HG03097 (cell line): ENCODE data around the gene ORAI2.
"Not testable (repeated sequence)": the region's sequence is repeated elsewhere in the genome, so short reads cannot be mapped to it uniquely, and the experiment has no call there.

ENCODE experiments used
- ATAC-seq: cut with Tn5 transposase; IDR thresholded peaks from one replicate; pipeline ENCODE4 v1.9.1; 2021; ENCODE audit not compliant: unreplicated experiment, low FRiP score

The ORAI2 gene

DNA sequence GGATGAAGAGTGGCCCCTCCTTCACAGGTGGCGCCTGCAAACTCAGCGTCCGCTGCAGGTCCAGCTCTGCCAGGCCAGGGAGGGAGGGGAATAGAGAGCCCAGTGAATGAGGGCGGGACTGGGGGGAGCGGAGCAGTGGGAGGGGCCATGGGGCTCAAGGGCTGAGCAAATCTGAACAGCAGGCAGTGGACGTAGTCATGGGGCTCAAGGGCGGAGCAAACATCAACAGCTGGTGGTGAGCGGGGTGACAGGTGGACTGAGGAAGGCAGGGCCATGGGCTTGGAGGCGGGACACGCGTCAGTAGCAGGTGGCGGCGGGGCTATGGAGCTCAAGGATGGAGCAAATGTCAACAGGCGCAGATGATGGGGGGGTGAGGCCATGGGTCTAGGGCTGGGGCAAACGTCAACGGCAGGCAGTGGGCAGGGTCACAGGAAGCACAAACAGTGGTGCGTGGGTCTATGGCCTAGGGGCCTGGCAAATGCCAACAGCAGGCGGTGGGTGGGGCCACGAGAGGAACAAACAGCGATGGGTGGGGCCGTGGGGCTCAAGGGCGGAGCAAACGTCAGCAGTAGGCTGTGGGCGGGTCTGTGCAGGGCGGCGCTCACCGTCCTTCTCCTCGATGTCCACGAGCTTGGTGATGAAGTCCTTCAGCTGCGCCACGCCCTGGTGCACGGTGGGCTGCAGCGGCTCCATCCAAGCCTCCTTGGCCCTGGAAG, 60.0 kb downstream of the ORAI2 start:
- ATAC-seq: peak; percentile 26

DNA sequence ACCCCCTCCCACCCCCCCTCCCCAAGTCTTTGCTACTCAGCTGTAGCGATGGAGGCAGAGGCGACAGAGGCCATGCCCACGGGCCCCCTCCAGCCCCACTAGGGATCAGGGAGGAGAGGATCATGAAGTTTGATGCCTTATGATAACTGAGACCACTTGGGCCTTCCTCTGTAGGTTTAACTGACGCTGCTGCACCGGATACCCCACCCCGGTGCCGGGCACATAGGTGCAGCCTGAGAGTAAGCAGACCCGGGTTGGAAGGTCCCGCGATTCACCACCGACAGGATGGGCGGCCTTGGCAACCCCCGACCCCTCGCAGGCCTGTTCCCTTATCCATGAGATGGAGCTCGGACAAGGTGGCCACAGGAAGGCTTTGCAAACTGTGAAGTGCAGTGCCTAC, 60.7 kb downstream of the ORAI2 start:
- peak; percentile 1 for ATAC-seq

DNA sequence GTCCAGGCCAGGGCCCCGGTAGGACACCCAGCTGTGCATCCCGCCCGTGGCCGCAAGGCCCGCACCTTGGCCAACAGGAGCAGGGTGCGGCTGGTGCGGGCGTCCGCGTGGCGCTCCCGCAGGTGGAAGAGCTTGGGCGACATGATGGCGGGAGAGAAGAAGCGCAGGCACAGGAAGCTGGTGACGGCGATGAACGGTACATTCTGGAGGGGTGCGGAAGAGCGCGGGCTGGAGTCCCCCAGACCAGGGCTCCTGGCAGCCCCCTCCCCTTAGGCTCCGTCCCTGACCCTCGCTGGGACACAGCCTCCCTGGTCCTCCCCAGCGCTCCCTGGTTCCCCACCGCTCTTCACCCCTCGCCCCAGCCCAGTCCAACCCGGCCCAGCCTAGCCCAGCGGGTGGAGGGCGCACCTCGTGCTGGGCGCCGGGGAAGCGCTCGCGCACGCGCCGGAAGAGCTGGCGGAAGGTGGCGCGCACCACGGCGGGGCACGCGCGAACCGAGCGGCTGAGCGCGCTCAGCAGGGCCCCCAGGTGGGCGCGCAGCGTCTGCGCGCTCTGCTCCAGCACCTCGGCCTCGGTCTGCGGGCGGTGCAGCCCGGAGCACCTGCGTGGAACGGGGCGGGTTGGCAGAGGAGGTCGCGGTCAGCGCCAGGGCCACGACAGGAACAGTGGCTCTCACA, 61.2 kb downstream of the ORAI2 start:
- ATAC-seq: peak; percentile 51

DNA sequence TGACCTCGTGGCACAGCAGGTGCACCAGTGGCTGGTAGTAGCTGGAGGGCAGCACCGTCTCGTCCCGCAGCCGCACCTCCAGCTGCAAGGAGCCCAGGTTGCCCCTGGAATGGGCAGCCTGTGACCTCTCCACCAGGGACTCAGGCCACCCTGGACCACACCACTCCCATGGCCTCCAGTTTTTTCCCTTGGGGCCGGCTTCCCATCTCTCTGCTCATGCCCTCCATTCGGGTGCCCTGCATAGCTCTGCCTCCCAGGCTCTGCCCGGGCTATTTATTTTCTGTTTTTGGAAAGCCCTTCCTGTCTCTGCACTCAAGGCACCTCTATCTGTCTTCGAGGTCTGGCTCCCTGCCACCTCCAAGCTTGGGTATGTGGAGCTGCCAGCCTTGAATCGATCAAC, 63.5 kb downstream of the ORAI2 start:
- not testable (repeated sequence) for ATAC-seq

DNA sequence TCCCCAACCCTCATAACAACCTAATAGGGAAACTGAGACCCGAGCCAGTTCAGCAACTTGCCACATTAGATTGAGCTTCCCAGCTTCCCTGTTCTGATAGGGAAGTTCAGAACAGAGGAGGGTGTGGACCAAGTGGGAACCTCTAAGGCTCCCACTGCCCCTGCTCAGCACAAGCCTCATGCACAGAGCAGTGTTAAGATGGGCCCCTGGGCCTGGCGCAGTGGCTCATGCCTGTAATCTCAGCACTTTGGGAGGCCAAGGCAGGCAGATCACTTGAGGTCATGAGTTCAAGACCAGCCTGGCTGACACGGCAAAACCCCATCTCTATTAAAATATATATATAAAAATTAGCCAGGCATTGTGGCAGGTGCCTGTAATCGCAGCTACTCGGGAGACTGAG, 63.9 kb downstream of the ORAI2 start:
- not testable (repeated sequence) for ATAC-seq

DNA sequence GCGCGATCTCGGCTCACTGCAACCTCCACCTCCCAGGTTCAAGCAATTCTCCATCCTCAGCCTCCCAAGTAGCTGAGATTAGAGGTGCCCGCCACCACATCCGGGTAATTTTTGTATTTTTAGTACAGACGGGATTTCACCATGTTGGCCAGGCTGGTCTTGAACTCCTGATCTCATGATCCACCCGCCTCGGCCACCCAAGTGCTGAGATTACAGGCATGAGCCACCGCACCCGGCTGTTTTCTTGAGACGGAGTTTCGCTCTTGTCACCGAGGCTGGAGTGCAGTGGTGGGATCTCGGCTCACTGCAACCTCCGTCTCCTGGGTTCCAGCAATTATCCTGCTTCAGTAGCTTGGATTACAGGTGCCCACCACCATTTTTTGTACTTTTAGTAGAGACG, 64.9 kb downstream of the ORAI2 start:
- not testable (repeated sequence) for ATAC-seq

DNA sequence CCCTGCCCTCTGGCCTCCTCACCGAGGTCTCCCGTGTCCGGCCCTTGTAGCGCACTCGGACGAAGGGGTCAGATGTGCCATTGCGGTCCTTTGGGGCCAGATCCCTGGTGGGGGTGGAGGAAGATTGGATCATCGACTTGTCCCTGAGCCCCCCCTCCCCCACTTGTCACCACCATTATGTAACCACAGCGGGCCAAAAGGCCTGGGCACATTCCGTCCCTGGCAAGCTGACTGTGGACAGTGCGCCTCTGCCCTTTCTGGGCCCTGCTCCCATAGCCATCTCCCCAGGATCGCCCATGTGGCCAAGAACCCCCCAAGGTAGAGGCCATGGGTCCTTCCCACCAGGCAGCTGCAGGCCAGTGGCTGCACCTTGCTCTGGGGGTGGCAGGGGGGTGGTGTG, 69.8 kb downstream of the ORAI2 start:
- not testable (repeated sequence) for ATAC-seq

DNA sequence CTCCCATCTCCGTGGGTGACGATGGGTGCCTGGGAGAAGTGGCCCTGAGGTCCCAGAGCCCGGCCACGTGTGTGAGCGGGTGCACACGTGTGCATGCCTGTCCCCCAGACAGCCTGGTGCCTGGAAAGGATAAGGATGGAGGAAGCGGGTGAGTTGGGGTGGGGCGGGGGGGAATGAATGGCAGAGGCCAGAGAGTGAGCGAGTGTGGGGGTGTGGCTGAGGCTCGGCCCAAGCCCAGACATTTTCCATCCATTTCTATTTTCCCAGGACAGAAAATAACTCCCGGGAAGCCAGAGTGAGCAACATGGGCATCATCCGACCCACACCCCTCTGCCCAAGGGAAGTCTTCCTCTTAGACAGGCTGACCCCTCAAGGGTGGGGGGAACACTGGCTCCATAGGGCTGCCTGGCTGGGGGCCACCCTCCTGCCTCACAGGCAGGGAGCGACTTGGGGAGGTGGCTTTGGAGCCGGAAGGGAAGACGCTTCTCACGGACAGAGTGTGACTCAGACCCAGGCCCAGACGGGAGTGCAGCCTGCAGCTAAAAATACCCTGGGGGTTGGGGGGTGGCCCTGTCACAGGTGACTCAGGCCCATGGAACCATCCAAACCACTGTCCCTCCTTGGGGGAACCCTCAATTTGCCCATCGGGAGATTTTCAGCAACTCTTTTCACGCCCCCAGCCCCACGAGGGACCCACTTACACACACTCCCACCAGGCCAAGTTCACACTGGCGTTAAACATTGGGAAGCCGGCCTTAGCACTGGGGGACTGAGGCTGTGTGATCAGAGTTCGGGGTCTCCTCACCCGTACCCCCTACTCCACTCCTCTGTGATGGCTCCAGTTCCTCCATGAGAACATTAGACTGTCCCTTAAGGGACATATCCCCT, 72.2 kb downstream of the ORAI2 start:
- not testable (repeated sequence) for ATAC-seq
